LNCAP (cell line): Measurements from ENCODE around the gene AK8.

ENCODE experiments used
- TF ChIP-seq, protein P1 (sequence below): fragments of 450-650 bp; IDR thresholded peaks from 2 replicates; pipeline ENCODE4 v1.5.1; 2017; ENCODE audit warnings: mild to moderate bottlenecking

Gene AK8

DNA sequence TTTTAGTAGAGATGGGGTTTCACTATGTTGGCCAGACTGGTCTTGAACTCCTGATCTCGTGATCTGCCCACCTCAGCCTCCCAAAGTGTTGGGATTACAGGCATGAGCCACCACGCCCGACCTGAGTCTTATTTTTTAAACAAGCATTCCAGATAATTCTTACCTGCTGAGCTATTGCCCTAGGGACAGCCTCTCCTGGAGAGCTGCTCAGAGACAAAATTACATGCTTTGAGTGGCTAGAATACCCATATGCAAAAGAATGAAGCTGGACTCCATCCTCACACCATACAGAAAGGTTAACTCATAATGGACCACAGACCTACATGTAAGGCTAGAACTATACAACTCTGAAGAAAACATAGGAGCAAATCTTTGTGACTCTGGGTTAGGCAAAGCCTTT lies 166.2 kb downstream of the AK8 start:
- TF ChIP-seq, protein P1, sequence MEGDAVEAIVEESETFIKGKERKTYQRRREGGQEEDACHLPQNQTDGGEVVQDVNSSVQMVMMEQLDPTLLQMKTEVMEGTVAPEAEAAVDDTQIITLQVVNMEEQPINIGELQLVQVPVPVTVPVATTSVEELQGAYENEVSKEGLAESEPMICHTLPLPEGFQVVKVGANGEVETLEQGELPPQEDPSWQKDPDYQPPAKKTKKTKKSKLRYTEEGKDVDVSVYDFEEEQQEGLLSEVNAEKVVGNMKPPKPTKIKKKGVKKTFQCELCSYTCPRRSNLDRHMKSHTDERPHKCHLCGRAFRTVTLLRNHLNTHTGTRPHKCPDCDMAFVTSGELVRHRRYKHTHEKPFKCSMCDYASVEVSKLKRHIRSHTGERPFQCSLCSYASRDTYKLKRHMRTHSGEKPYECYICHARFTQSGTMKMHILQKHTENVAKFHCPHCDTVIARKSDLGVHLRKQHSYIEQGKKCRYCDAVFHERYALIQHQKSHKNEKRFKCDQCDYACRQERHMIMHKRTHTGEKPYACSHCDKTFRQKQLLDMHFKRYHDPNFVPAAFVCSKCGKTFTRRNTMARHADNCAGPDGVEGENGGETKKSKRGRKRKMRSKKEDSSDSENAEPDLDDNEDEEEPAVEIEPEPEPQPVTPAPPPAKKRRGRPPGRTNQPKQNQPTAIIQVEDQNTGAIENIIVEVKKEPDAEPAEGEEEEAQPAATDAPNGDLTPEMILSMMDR = no peak

DNA sequence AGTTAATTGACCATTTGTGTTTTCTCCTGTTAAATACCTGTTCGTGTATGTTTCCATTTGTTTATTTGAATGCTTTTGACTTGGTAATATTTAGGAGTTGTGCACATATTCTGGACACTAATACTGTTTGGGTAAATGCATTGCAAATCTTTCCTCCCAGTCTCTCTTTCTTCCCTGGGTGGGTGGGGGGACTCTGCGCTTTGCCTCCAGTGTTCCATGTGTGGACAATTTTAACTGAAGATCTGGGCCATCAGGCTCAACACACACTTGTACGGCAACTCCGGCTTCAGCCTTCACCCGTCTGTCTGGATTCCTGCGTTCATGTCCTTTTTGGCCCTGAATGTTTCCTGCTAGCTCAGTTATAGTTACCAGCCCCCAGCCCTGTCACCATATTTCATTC lies 167.8 kb downstream of the AK8 start:
- TF ChIP-seq, protein P1 = no peak

DNA sequence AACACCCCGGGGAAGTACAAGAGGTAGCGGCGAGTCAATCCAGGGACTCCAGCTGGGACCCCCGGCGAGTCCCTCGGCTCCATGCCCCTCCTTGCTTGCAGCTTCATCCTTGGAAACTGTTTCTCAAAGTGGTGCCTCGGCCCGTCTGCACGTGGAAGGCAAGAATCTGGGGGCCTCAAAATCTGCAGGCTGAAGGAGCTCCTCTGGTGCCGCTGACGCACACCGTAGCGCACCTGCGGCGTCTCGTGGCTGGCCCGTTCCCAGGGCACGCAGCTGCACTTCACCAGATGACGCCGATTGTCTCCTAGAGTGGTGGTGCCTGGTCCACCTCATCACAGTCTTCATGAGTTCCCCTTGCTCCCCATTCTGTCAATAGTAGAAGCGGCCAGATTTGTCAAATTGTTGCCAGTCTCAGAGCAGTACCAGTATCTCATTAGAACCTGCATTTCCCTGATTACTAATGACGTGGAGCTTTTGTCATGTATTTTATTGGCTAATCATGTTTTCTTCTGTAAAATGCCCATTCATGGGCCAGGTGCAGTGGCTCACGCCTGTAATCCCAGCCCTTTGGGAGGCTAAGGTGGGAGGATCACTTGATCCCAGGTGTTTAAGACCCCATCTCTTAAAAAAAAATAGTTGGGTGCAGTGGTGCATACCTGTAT lies 169.2 kb downstream of the AK8 start:
- TF ChIP-seq, protein P1 = no peak

GRCh38 chr9:132708239-132708638 lies 169.8 kb downstream of the AK8 start:
- TF ChIP-seq, protein P1 = no peak

- TF ChIP-seq, protein P1 = no peak
Observed at GRCh38 chr9:132703336-132703735, 174.7 kb downstream of the AK8 start.

DNA sequence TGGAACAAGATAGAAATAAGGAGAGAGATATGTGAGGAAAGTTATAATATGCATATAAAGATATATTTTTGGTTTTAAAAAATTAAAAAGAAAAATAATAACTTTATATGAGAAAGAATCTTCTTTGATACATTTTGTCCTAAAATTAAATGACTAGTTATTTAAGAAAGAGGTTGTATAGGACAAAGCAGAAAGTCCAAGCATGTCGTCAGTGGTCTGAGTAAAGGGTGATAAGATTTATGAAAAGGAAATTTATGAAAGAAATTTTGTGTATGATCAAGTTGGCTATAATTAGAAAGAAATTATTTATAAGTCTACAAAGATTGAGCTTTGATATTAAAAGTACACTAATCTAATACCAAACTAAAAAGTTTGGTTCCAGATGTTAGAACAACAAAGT lies 175.8 kb downstream of the AK8 start:
- TF ChIP-seq, protein P1 = no peak

DNA sequence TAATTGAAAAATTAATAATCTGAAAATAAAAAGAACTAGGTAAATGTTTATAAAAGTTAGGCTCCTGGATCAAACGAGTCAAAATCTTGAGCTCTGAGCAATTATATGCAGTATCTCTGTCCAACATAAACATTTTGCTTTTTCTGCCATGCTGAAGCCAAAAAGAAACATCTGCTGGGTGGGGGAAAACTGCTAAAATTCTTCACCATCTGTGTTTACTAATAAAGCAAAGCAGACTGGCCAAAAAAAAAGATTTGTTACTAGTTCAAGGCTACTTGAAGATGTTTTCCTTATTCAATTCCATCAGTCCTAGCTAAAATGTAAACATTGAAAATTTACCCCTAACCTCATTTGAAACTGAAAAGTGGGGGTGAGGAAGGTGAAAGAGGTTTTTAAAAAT lies 178.1 kb downstream of the AK8 start:
- TF ChIP-seq, protein P1 = no peak

- TF ChIP-seq, protein P1 = no peak
Observed at GRCh38 chr9:132698989-132699388, 179.1 kb downstream of the AK8 start.
